H1 (cell line): ENCODE results near the gene LDHB. TPM values are rescaled to one million over a fixed set of nuclear protein-coding genes. Genes with fewer than 3 reads are reported as not detected.

Experiments used
- CTCF ChIA-PET: fragments of 300-600 bp; sonication (Branson Sonifier 250); formaldehyde crosslinking; loops from one replicate; lab custom pipeline; 2021; ENCODE audit not compliant: partially characterized antibody; lab: Charles Lee
- POLR2A ChIA-PET: fragments of 300-600 bp; sonication (Branson Sonifier 250); formaldehyde crosslinking; loops from one replicate; lab custom pipeline; 2021; ENCODE audit warnings: inconsistent platforms; ENCODE audit not compliant: partially characterized antibody; lab: Charles Lee
- DNase-seq, 2 experiments: peaks; one replicate each; pipeline versions ENCODE4 v3.0.0 to v3.0.0-alpha.2; 2010 to 2022; ENCODE audit warnings: low spot score in 2 of 2, low read depth in 1 of 2, mixed read lengths in 1 of 2
- FAIRE-seq: peaks from 2 replicates; lab custom pipeline; 2011; peaks lifted over from hg19 to GRCh38; lab: Jason Lieb, UNC
- H2AFZ ChIP-seq: 2 replicates; pipeline ENCODE4 v1.8.1; 2012; ENCODE audit warnings: low read length, inconsistent platforms
- H2AK5ac ChIP-seq: 2 replicates; pipeline ENCODE4 v1.6.1; 2013; ENCODE audit warnings: low read depth, low read length
- H2BK120ac ChIP-seq: replicated peaks from 2 replicates; pipeline ENCODE3; 2013; ENCODE audit warnings: low read depth, low read length, inconsistent platforms
- H2BK12ac ChIP-seq: 2 replicates; pipeline ENCODE4 v1.6.1; 2013; ENCODE audit warnings: low read depth, low read length
- H2BK15ac ChIP-seq: 2 replicates; pipeline ENCODE4 v1.6.1; 2013; ENCODE audit warnings: low read length
- H2BK20ac ChIP-seq: 2 replicates; pipeline ENCODE4 v1.6.1; 2013; ENCODE audit warnings: low read length
- H2BK5ac ChIP-seq: 2 replicates; pipeline ENCODE4 v1.6.1; 2013; ENCODE audit warnings: low read depth, low read length
- H3K14ac ChIP-seq: 2 replicates; pipeline ENCODE4 v1.6.1; 2013; ENCODE audit warnings: inconsistent platforms; ENCODE audit not compliant: insufficient read length
- H3K18ac ChIP-seq: 2 replicates; pipeline ENCODE4 v1.6.1; 2013; ENCODE audit warnings: low read length; ENCODE audit errors: extremely low read depth
- H3K23ac ChIP-seq: 2 replicates; pipeline ENCODE4 v1.6.1; 2013; ENCODE audit warnings: inconsistent platforms; ENCODE audit not compliant: insufficient read length
- H3K23me2 ChIP-seq: 2 replicates; pipeline ENCODE4 v1.6.1; 2013; ENCODE audit warnings: low read depth, low read length
- H3K27ac ChIP-seq: 2 replicates; pipeline ENCODE4 v1.6.1; 2011; ENCODE audit warnings: low read depth, low read length, inconsistent platforms
- H3K27me3 ChIP-seq, 4 experiments: replicated peaks in 1 of 4; 1 replicate in 1 of 4; 2 replicates in 3 of 4; pipeline versions ENCODE4 v1.6.1 to v1.8.1; 2011 to 2013; ENCODE audit warnings: low read length in 3 of 4, mild to moderate bottlenecking in 3 of 4, inconsistent platforms in 2 of 4, mixed read lengths in 2 of 4, moderate library complexity in 1 of 4; ENCODE audit not compliant: control insufficient read depth in 3 of 4, insufficient read depth in 3 of 4; ENCODE audit errors: extremely low read depth in 1 of 4
- H3K36me3 ChIP-seq, 4 experiments: 2 replicates each; pipeline versions ENCODE4 v1.6.1 to v1.8.1; 2011 to 2013; ENCODE audit warnings: mild to moderate bottlenecking in 4 of 4, low read length in 3 of 4, moderate library complexity in 2 of 4, control low read depth in 1 of 4, inconsistent platforms in 1 of 4; ENCODE audit not compliant: insufficient read depth in 4 of 4, control insufficient read depth in 2 of 4
- H3K4ac ChIP-seq: replicated peaks from 2 replicates; pipeline ENCODE3; 2013; ENCODE audit warnings: low read length, low read depth, mixed read lengths, inconsistent platforms; ENCODE audit not compliant: insufficient read length
- H3K4me1 ChIP-seq, 4 experiments: replicated peaks in 1 of 4; 1 replicate in 1 of 4; 2 replicates in 3 of 4; pipeline versions ENCODE4 v1.6.1 to v1.8.1; 2011 to 2013; ENCODE audit warnings: low read length in 3 of 4, inconsistent platforms in 2 of 4, mixed read lengths in 1 of 4; ENCODE audit not compliant: insufficient read depth in 4 of 4, control insufficient read depth in 3 of 4
- H3K4me2 ChIP-seq, 2 experiments: 2 replicates each; pipeline versions ENCODE4 v1.6.1 to v1.8.1; 2011 to 2013; ENCODE audit warnings: low read depth in 2 of 2, low read length in 2 of 2, control low read depth in 1 of 2, inconsistent platforms in 1 of 2, mild to moderate bottlenecking in 1 of 2; ENCODE audit not compliant: insufficient read depth in 1 of 2
- H3K4me3 ChIP-seq, 4 experiments: fragments of 200-600, 300-600 bp in 1 of 4; sonication (generic), shearing (Covaris generic), sonication (Bioruptor Twin) in 1 of 4; 2 replicates each; pipeline versions ENCODE4 v1.5.1 to v1.8.1; 2011 to 2016; ENCODE audit warnings: low read length in 4 of 4, low read depth in 3 of 4, control low read depth in 2 of 4, inconsistent platforms in 2 of 4, mild to moderate bottlenecking in 2 of 4, mixed read lengths in 1 of 4, moderate library complexity in 1 of 4; ENCODE audit not compliant: insufficient read depth in 2 of 4; ENCODE audit errors: extremely low read depth in 1 of 4
- H3K56ac ChIP-seq: replicated peaks from 2 replicates; pipeline ENCODE3; 2013; ENCODE audit warnings: low read depth, mild to moderate bottlenecking, mixed read lengths, low read length, inconsistent platforms; ENCODE audit not compliant: insufficient read length
- H3K79me1 ChIP-seq: 2 replicates; pipeline ENCODE4 v1.6.1; 2013; ENCODE audit warnings: low read depth, low read length, control low read depth
- H3K79me2 ChIP-seq, 2 experiments: 2 replicates each; pipeline versions ENCODE4 v1.6.1 to v1.8.1; 2012 to 2013; ENCODE audit warnings: low read length in 2 of 2, mild to moderate bottlenecking in 2 of 2, inconsistent platforms in 1 of 2; ENCODE audit not compliant: insufficient read depth in 2 of 2, control insufficient read depth in 1 of 2
- H3K9ac ChIP-seq, 4 experiments: replicated peaks in 1 of 4; 1 replicate in 1 of 4; 2 replicates in 3 of 4; pipeline versions ENCODE4 v1.6.1 to v1.8.1; 2011 to 2013; ENCODE audit warnings: low read depth in 3 of 4, low read length in 3 of 4, control low read depth in 2 of 4, mild to moderate bottlenecking in 2 of 4, moderate library complexity in 2 of 4, inconsistent platforms in 1 of 4; ENCODE audit errors: extremely low read depth in 1 of 4
- H3K9me3 ChIP-seq, 2 experiments: 2 replicates each; pipeline versions ENCODE4 v1.6.1 to v1.8.1; 2012 to 2013; ENCODE audit warnings: mild to moderate bottlenecking in 2 of 2, moderate library complexity in 2 of 2, control low read depth in 1 of 2, inconsistent platforms in 1 of 2, low read depth in 1 of 2, low read length in 1 of 2, mixed read lengths in 1 of 2; ENCODE audit not compliant: insufficient read depth in 2 of 2
- H4K20me1 ChIP-seq, 2 experiments: replicated peaks in 1 of 2; 2 replicates each; pipeline versions ENCODE3 to v1.8.1; 2011 to 2013; ENCODE audit warnings: inconsistent platforms in 2 of 2, low read length in 2 of 2, mild to moderate bottlenecking in 1 of 2; ENCODE audit not compliant: insufficient read depth in 2 of 2, control insufficient read depth in 1 of 2
- H4K5ac ChIP-seq: 2 replicates; pipeline ENCODE4 v1.6.1; 2013; ENCODE audit warnings: low read length, low read depth, mixed read lengths, inconsistent platforms; ENCODE audit not compliant: insufficient read length
- H4K8ac ChIP-seq: 2 replicates; pipeline ENCODE4 v1.8.0; 2013; ENCODE audit warnings: mild to moderate bottlenecking, moderate library complexity, low read length, inconsistent platforms; ENCODE audit not compliant: insufficient read depth; ENCODE audit errors: extremely low read depth
- H4K91ac ChIP-seq: replicated peaks from 2 replicates; pipeline ENCODE3; 2013; ENCODE audit warnings: low read length, mixed read lengths, inconsistent platforms; ENCODE audit not compliant: insufficient read length
- BACH1 ChIP-seq: IDR thresholded peaks from 2 replicates; pipeline ENCODE4 v1.6.1; 2012; ENCODE audit warnings: low read length, improper control_type of control experiment
- BCL11A ChIP-seq, 2 experiments: IDR thresholded peaks; one replicate each; pipeline ENCODE4 v1.6.1; 2011; ENCODE audit warnings: low read depth in 2 of 2, low read length in 2 of 2, mild to moderate bottlenecking in 2 of 2
- BRCA1 ChIP-seq: IDR thresholded peaks from 2 replicates; pipeline ENCODE4 v1.6.1; 2012; ENCODE audit warnings: low read depth, low read length, improper control_type of control experiment
- CHD1 ChIP-seq: IDR thresholded peaks from 2 replicates; pipeline ENCODE4 v1.6.1; 2012; ENCODE audit warnings: low read depth, low read length, improper control_type of control experiment
- CREB1 ChIP-seq: IDR thresholded peaks from 2 replicates; pipeline ENCODE4 v1.6.1; 2012; ENCODE audit warnings: inconsistent platforms
- EGR1 ChIP-seq: IDR thresholded peaks from 2 replicates; pipeline ENCODE4 v1.6.1; 2011; ENCODE audit warnings: low read depth, low read length, borderline replicate concordance
- JUN ChIP-seq: IDR thresholded peaks from 2 replicates; pipeline ENCODE4 v1.6.1; 2011; ENCODE audit warnings: low read depth, mild to moderate bottlenecking, improper control_type of control experiment, low read length
- POLR2AphosphoS5 ChIP-seq: IDR thresholded peaks from 2 replicates; pipeline ENCODE4 v1.6.1; 2011; ENCODE audit warnings: low read depth, low read length
- SP1 ChIP-seq: IDR thresholded peaks from 2 replicates; pipeline ENCODE4 v1.6.1; 2011; ENCODE audit warnings: low read depth, low read length
- TEAD4 ChIP-seq: IDR thresholded peaks from 2 replicates; pipeline ENCODE4 v1.6.1; 2012; ENCODE audit warnings: low read depth, low read length, inconsistent platforms, mixed read lengths
- WGBS, 2 experiments: shearing (Covaris generic) in 1 of 2; methylation state at CpG; one replicate each; pipeline versions ENCODE4 v1.1.6 to v1.1.7; 2013 to 2015; ENCODE audit warnings: low lambda C conversion rate in 2 of 2, mixed read lengths in 2 of 2, inconsistent platforms in 1 of 2, low coverage in 1 of 2, missing lambda C conversion rate in 1 of 2; ENCODE audit not compliant: insufficient replicate concordance in 2 of 2, insufficient coverage in 1 of 2, insufficient read length in 1 of 2; ENCODE audit errors: extremely low coverage in 1 of 2, missing lambda C conversion rate in 1 of 2; 5-methylcytosine and 5-hydroxymethylcytosine counted together
- polyA plus RNA-seq, 7 experiments: library from polyadenylated mRNA; depleted of rRNA in 3 of 7; stranded (reverse) in 5 of 7; unstranded in 2 of 7; fragments of >200 nt in 5 of 7; fragments of 200-250 nt in 2 of 7; gene quantifications; 1 replicate in 5 of 7; 2 replicates in 1 of 7; 4 replicates in 1 of 7; pipeline versions ENCODE4 v1.2.1 to v1.2.3, GENCODE V29; 2011 to 2013; ENCODE audit warnings: missing spikeins in 2 of 7, mixed read lengths in 2 of 7
- total RNA-seq: library from RNA; stranded (reverse); fragmentation: NEBNext Ultra II Directional; extraction: Animal tissue kit (Norgen Biotek cat#: 25700); gene quantifications from 2 replicates; pipeline ENCODE4 v1.2.1, GENCODE V29; 2021
- TF ChIP-seq, protein P1 (sequence below), 3 experiments: IDR thresholded peaks; 1 replicate in 2 of 3; 2 replicates in 1 of 3; pipeline versions ENCODE4 v1.5.1 to v1.6.1; 2011; ENCODE audit warnings: low read length in 3 of 3, mild to moderate bottlenecking in 3 of 3, inconsistent platforms in 2 of 3, low read depth in 1 of 3, moderate library complexity in 1 of 3; ENCODE audit not compliant: insufficient read depth in 1 of 3; ENCODE audit errors: control extremely low read depth in 1 of 3

The LDHB gene
- total and polyA plus RNA-seq, 2 of the 8 experiments (the other 6 are each of a cell fraction or from before 2014, with no cell fraction given): 1,177 to 1,781 TPM

DNA sequence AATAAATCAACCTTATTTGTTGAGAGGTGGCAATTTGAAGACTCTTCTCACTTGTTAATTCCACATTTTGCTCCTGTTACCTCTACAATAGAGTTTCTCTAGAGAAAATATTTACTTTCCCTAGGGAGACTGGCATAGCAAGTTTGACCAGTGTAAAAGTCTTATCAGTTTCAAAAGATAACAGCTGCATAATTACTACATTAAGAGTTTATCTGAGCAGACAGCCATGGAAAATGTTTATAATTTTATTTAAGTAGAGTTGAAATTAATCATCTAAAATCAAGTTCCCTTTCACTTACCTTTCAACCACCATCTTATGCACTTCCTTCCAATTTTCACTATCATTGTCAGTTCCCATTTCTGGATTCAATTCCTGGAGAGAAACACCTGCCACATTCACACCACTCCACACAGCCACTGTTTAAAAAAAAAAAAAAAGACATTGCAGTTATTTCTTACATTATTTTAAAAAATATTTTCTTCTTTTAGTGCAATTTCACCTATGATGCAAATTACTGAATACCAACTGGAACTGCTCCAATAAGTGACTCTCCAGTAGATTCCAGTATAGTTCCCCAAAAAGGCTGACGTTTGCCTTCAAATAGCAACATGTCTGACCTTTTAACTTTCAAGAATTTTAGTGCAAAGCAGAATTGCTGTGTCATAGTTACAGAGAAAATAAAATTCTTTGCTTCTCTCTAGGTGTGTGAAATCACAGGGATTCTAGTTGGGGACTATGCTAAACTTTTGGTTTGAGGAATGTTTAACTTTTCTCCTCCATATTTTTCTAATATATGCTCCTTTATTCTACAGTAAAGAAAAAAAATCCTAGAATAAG lies 19.4 kb downstream of the LDHB start:
- no peak for DNase-seq
- no peak overlapping the region for H2AK5ac ChIP-seq
- WGBS, 2 experiments: 87% methylated on average over 1 of the region's 1 CpG; no CpG with 5 or more reads in 1 of the 2 experiments
- H3K4me1 ChIP-seq: no peaks in the 10 kb centered on the region
- H3K23me2 ChIP-seq: no peaks in the 10 kb centered on the region
- H3K79me1 ChIP-seq: no peaks in the 10 kb centered on the region; the same call in 1 of the 2 replicates
- no peak overlapping the region for H4K91ac ChIP-seq
- no peak overlapping the region for H2BK5ac ChIP-seq
- H2BK120ac ChIP-seq: no peak overlapping the region
- no peaks in the 10 kb centered on the region for H3K27me3 ChIP-seq
- H3K27ac ChIP-seq: no peak overlapping the region
- no peak for FAIRE-seq
- H2AFZ ChIP-seq: no peak overlapping the region
- no peak overlapping the region for H3K4me2 ChIP-seq
- H3K23ac ChIP-seq: no peak overlapping the region
- CTCF ChIA-PET: no interaction called here
- POLR2A ChIA-PET: interaction anchor here (0.8 to 8.8 kb wide), 4 partner anchors 13 to 137 kb away, joined by 3 to 123 read pairs (median 48); partner anchors contain the start of gene LDHB
- peaks cover 30 to 96% (median 75%) of the 10 kb centered on the region in 4 experiments for H3K36me3 ChIP-seq
- H3K9ac ChIP-seq: no peak overlapping the region
- H3K14ac ChIP-seq: no peak overlapping the region
- peaks cover 0 to 27% of the 10 kb centered on the region in 2 experiments; a peak in 2 of 4 replicates for H3K79me2 ChIP-seq
- H3K56ac ChIP-seq: no peak overlapping the region
- no peak overlapping the region for H2BK12ac ChIP-seq
- no peak overlapping the region for H4K5ac ChIP-seq
- H2BK20ac ChIP-seq: no peak overlapping the region
- no peak overlapping the region for H4K8ac ChIP-seq
- no peak overlapping the region for H3K18ac ChIP-seq
- no peak overlapping the region for H3K4me3 ChIP-seq
- H2BK15ac ChIP-seq: no peak overlapping the region
- no peaks in the 10 kb centered on the region for H3K9me3 ChIP-seq
- no peak overlapping the region for H3K4ac ChIP-seq
- peaks cover 3 to 6% of the 10 kb centered on the region in 2 experiments for H4K20me1 ChIP-seq
- no peak for TF ChIP-seq POLR2AphosphoS5
- TF ChIP-seq CHD1: no peak
- no peak for TF ChIP-seq BACH1
- no peak for TF ChIP-seq EGR1
- no peak for TF ChIP-seq CREB1
- no peak for TF ChIP-seq BRCA1
- no peak for TF ChIP-seq SP1
- no peak for TF ChIP-seq BCL11A (IDR thresholded peaks at IDR 0.05; ENCODE audit: low read depth in 2 of 2, low read length in 2 of 2)
- TF ChIP-seq, protein P1, sequence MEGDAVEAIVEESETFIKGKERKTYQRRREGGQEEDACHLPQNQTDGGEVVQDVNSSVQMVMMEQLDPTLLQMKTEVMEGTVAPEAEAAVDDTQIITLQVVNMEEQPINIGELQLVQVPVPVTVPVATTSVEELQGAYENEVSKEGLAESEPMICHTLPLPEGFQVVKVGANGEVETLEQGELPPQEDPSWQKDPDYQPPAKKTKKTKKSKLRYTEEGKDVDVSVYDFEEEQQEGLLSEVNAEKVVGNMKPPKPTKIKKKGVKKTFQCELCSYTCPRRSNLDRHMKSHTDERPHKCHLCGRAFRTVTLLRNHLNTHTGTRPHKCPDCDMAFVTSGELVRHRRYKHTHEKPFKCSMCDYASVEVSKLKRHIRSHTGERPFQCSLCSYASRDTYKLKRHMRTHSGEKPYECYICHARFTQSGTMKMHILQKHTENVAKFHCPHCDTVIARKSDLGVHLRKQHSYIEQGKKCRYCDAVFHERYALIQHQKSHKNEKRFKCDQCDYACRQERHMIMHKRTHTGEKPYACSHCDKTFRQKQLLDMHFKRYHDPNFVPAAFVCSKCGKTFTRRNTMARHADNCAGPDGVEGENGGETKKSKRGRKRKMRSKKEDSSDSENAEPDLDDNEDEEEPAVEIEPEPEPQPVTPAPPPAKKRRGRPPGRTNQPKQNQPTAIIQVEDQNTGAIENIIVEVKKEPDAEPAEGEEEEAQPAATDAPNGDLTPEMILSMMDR (IDR thresholded peaks at IDR 0.05; ENCODE audit: control extremely low read depth in 1 of 3, insufficient read depth in 1 of 3, low read depth in 1 of 3, low read length in 3 of 3): no peak
- TF ChIP-seq TEAD4: no peak
- no peak for TF ChIP-seq JUN
